ENCODE data around the gene ACVR1B. TPM values are rescaled to one million over a fixed set of nuclear protein-coding genes. Genes with fewer than 3 reads are reported as not detected.

Gene ACVR1B
- total and polyA plus RNA-seq, 10 donors = 2.8 to 27.6 (median 18.6) TPM

- Histone ChIP-seq H3K4me1 (peaks cover 0 to 13% (median 4%) of the 10 kb centered on the region in 6 donors), H3K9me3 (peaks cover 0 to 22% (median 18%) of the 10 kb centered on the region in 8 donors), H3K27ac (no peak overlapping the region), H3K4me3 (no peak overlapping the region), H3K36me3 (no peaks in the 10 kb centered on the region), H3K27me3 (replicated peaks in 1 of 7) (no peaks in the 10 kb centered on the region)
- intact Hi-C loops (cut with DNase I; ENCODE audit: low total_unique reads) = no loop called here
- DNase-seq = no peak
- no peak for TF ChIP-seq CTCF (IDR thresholded peaks at IDR 0.05 in 8 of 11, conservative IDR thresholded peaks at IDR 0.05 in 3 of 11)
- 84 to 91% (median 88%) methylated on average over 6 of the region's 6 CpGs for WGBS, 5 donors
Measured at GRCh38 chr12:51942501-51943000, 8.9 kb upstream of the ACVR1B start.

GRCh38 chr12:51943346-51943745 is 8.2 kb upstream of the ACVR1B start:
- Histone ChIP-seq H3K27ac (no peak overlapping the region), H3K36me3 (no peaks in the 10 kb centered on the region), H3K4me1 (peaks cover 0 to 13% (median 4%) of the 10 kb centered on the region in 6 donors), H3K27me3 (replicated peaks in 1 of 7) (no peaks in the 10 kb centered on the region), H3K9me3 (peaks cover 0 to 22% (median 18%) of the 10 kb centered on the region in 8 donors), H3K4me3 (no peak overlapping the region)
- intact Hi-C loops (cut with DNase I; ENCODE audit: low total_unique reads) = no loop called here
- no peak for TF ChIP-seq POLR2AphosphoS5 (IDR thresholded peaks at IDR 0.05)
- TF ChIP-seq POLR2A (IDR thresholded peaks at IDR 0.05) = no peak
- TF ChIP-seq CTCF (IDR thresholded peaks at IDR 0.05 in 8 of 11, conservative IDR thresholded peaks at IDR 0.05 in 3 of 11) = no peak
- DNase-seq = no peak
- 81 to 98% (median 93%) methylated on average over 2 of the region's 2 CpGs for WGBS, 5 donors

GRCh38 chr12:51944608-51945233 is 6.8 kb upstream of the ACVR1B start:
- WGBS, 5 donors = 77 to 91% (median 84%) methylated on average over 1 of the region's 1 CpG
- no peak for DNase-seq

More at GRCh38 chr12:51944608-51945233, 6.8 kb upstream of the ACVR1B start:
- Histone ChIP-seq H3K27me3 (replicated peaks in 1 of 7) (no peaks in the 10 kb centered on the region), H3K27ac (no peak overlapping the region), H3K9me3 (peaks cover 0 to 22% (median 18%) of the 10 kb centered on the region in 8 donors), H3K4me1 (peaks cover 0 to 13% (median 4%) of the 10 kb centered on the region in 6 donors), H3K36me3 (no peaks in the 10 kb centered on the region), H3K4me3 (no peak overlapping the region)
- intact Hi-C loops (cut with DNase I; ENCODE audit: low total_unique reads) = no loop called here
- no peak for TF ChIP-seq CTCF (IDR thresholded peaks at IDR 0.05 in 8 of 11, conservative IDR thresholded peaks at IDR 0.05 in 3 of 11)
- TF ChIP-seq POLR2AphosphoS5 (IDR thresholded peaks at IDR 0.05) = no peak
- TF ChIP-seq POLR2A (IDR thresholded peaks at IDR 0.05) = no peak

Measured in spleen (tissue), 11 donors.